Memory B cell (primary cell): ENCODE measurements around the gene EIF4E2.

Experiments
- ATAC-seq: fragments of 150-1000 bp; cut with Tn5 transposase; 2 replicates; pipeline ENCODE4 v1.10.0; 2021; ENCODE audit warnings: low read depth, mild to moderate bottlenecking, moderate library complexity
- DNase-seq, 2 donors: peaks; one replicate each; pipeline ENCODE4 v3.0.0; 2022; ENCODE audit warnings: low spot score in 2 of 2
- H3K27ac Mint-ChIP-seq: one replicate; pipeline ENCODE4 v1.8.0; 2022; ENCODE audit warnings: mild to moderate bottlenecking, moderate library complexity, mixed read lengths
- H3K27me3 Mint-ChIP-seq: one replicate; pipeline ENCODE4 v1.8.0; 2022; ENCODE audit warnings: mixed read lengths
- H3K36me3 Mint-ChIP-seq: one replicate; pipeline ENCODE4 v1.8.0; 2022; ENCODE audit warnings: mild to moderate bottlenecking, mixed read lengths
- H3K4me1 Mint-ChIP-seq: one replicate; pipeline ENCODE4 v1.8.0; 2022; ENCODE audit warnings: mixed read lengths
- H3K4me3 Mint-ChIP-seq: one replicate; pipeline ENCODE4 v1.8.0; 2022; ENCODE audit warnings: mild to moderate bottlenecking, moderate library complexity, mixed read lengths
- H3K9me3 Mint-ChIP-seq: one replicate; pipeline ENCODE4 v1.8.0; 2022; ENCODE audit warnings: mixed read lengths

The EIF4E2 gene

DNA sequence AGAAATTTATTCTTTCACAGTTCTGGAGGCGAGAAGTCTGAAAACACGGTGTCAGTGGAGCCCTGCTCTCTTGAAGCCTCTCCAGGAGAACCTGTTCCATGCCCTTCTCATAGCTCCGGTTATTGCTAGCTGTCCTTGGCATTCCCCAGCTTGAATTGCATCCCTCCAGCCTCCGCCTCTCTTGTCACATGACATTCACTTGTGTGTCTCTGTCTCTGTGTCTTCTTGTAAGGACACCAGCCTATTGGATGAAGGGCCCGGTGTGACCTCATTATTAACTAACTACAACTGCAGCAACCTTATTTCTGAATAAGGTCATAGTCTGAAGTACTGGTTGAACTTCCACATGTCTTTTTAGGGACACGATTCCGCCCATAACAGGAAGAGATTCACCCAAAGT, 34.9 kb upstream of the EIF4E2 start:
- Mint-ChIP-seq H3K27me3 (peaks cover 19% of the 10 kb centered on the region), H3K4me3 (no peak overlapping the region), H3K4me1 (no peaks in the 10 kb centered on the region), H3K9me3 (no peaks in the 10 kb centered on the region), H3K36me3 (no peaks in the 10 kb centered on the region), H3K27ac (no peak overlapping the region)
- no peak for ATAC-seq
- DNase-seq, result no peak

GRCh38 chr2:232516551-232516950, 33.9 kb upstream of the EIF4E2 start:
- Mint-ChIP-seq H3K27ac (no peak overlapping the region), H3K4me3 (no peak overlapping the region), H3K4me1 (peaks cover 2% of the 10 kb centered on the region), H3K9me3 (no peaks in the 10 kb centered on the region), H3K27me3 (peaks cover 23% of the 10 kb centered on the region), H3K36me3 (no peaks in the 10 kb centered on the region)
- DNase-seq (no peak), ATAC-seq (no peak)

DNA sequence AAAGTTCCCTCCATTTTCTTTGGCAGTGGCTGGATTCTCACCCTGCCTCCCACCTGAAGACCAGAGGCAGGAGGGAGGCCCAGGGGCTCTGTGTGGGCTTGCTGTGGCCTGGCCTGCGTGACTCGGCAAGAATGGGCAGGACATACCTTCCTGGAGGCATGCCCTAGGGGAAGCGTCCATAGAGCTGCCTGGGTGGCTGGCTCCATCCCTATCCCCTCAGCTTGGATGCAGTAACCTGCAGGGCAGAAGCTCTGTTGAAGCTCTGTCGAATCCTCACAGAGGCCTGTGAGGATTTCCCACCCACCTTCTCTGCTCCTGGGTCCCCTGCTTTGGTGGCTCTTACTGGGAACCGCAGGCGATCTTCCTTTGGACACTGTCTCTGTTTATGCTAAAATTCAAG, 31.6 kb upstream of the EIF4E2 start:
- H3K9me3 Mint-ChIP-seq, result no peaks in the 10 kb centered on the region
- no peak overlapping the region for H3K4me3 Mint-ChIP-seq
- peaks cover 21% of the 10 kb centered on the region for H3K27me3 Mint-ChIP-seq
- peaks cover 3% of the 10 kb centered on the region for H3K4me1 Mint-ChIP-seq
- no peak overlapping the region for H3K27ac Mint-ChIP-seq
- DNase-seq (no peak), ATAC-seq (no peak)
- no peaks in the 10 kb centered on the region for H3K36me3 Mint-ChIP-seq

- no peak for ATAC-seq
- Mint-ChIP-seq H3K27ac (no peak within 1 kb of the TSS), H3K36me3 (no peaks in the 10 kb centered on the region), H3K27me3 (peaks cover 28% of the 10 kb centered on the region), H3K4me3 (no peak within 1 kb of the TSS), H3K4me1 (peaks cover 8% of the 10 kb centered on the region), H3K9me3 (no peaks in the 10 kb centered on the region)
- no peak for DNase-seq
Measured at GRCh38 chr2:232519581-232520438, 30.7 kb upstream of the EIF4E2 start, which contains the start of gene PRSS56. Gene PRSS56 (plus strand): TSS chr2:232520388. CDS start chr2:232520599, 211 bp downstream.

GRCh38 chr2:232520489-232520888, 30.0 kb upstream of the EIF4E2 start:
- Mint-ChIP-seq H3K27me3 (peaks cover 28% of the 10 kb centered on the region), H3K9me3 (no peaks in the 10 kb centered on the region), H3K4me3 (no peak overlapping the region), H3K27ac (no peak overlapping the region), H3K36me3 (no peaks in the 10 kb centered on the region), H3K4me1 (peaks cover 8% of the 10 kb centered on the region)
- no peak for DNase-seq
- ATAC-seq, result no peak

DNA sequence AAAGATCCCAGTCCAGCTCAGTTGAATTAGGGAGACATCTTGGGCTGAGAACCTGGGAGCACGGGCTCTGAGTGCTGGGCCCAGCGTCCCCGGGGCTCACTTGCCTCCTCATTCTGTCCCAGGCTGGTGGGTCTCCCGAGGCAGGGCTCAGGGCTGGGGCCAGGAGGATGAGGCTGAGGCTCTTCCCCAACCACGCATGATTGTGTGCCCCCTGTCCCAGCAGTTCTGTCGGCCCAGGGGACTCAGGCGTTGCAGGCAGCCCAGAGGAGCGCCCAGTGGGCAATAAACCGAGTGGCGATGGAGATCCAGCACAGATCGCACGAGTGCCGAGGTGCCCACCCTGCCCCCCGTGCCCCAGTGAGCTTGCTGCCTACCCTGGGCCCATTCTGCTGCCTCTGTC, 29.4 kb upstream of the EIF4E2 start:
- H3K9me3 Mint-ChIP-seq, result no peaks in the 10 kb centered on the region
- H3K27ac Mint-ChIP-seq, result no peak overlapping the region
- H3K27me3 Mint-ChIP-seq, result peaks cover 28% of the 10 kb centered on the region
- peaks cover 8% of the 10 kb centered on the region for H3K4me1 Mint-ChIP-seq
- ATAC-seq (no peak), DNase-seq (no peak)
- H3K36me3 Mint-ChIP-seq, result no peaks in the 10 kb centered on the region
- no peak overlapping the region for H3K4me3 Mint-ChIP-seq

- Mint-ChIP-seq H3K4me3 (peak overlapping the region; percentile 43), H3K27me3 (peaks cover 32% of the 10 kb centered on the region), H3K4me1 (peaks cover 8% of the 10 kb centered on the region), H3K36me3 (no peaks in the 10 kb centered on the region), H3K9me3 (no peaks in the 10 kb centered on the region), H3K27ac (no peak overlapping the region)
- ATAC-seq, result peak; percentile 79
- DNase-seq, result peak; percentile 74 to 88
Measured at GRCh38 chr2:232521959-232522622, 28.4 kb upstream of the EIF4E2 start.

DNA sequence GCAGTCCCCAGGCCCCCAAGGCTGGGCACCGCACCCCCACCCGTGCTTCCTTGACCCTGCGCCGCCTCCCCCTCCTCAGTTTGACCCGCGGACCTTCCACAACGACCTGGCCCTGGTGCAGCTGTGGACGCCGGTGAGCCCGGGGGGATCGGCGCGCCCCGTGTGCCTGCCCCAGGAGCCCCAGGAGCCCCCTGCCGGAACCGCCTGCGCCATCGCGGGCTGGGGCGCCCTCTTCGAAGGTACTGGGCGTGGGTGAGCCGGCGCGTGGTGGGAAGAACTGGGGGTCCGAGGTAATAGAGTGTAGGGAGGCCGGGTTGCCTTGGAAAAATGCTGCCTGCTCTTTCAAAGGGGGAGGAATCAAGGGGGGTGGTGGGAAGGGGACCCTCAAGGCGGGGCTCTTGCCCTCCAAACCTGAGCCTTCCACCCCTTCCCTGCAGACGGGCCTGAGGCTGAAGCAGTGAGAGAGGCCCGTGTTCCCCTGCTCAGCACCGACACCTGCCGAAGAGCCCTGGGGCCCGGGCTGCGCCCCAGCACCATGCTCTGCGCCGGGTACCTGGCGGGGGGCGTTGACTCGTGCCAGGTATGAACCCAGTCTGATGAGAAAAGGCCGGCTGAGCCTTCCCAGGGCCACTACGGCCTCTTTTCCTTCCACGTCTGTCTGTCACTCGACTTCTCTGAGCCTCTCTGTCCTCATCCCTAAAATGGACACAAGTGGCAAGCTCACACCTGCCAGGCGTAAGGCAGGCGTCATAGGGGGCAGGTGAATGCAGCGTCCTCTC, 27.7 kb upstream of the EIF4E2 start:
- peak overlapping the region; percentile 50 for H3K4me3 Mint-ChIP-seq
- H3K4me1 Mint-ChIP-seq, result peaks cover 8% of the 10 kb centered on the region
- ATAC-seq (peak; percentile 22), DNase-seq (peak in 1 of 2 donors; percentile 27)
- no peaks in the 10 kb centered on the region for H3K36me3 Mint-ChIP-seq
- no peaks in the 10 kb centered on the region for H3K9me3 Mint-ChIP-seq
- H3K27me3 Mint-ChIP-seq, result peaks cover 35% of the 10 kb centered on the region
- H3K27ac Mint-ChIP-seq, result no peak overlapping the region

GRCh38 chr2:232523402-232523681, 27.1 kb upstream of the EIF4E2 start:
- H3K4me3 Mint-ChIP-seq, result peak overlapping the region; percentile 50
- no peak overlapping the region for H3K27ac Mint-ChIP-seq
- ATAC-seq (no peak), DNase-seq (no peak)
- H3K4me1 Mint-ChIP-seq, result peaks cover 8% of the 10 kb centered on the region
- no peaks in the 10 kb centered on the region for H3K36me3 Mint-ChIP-seq
- H3K9me3 Mint-ChIP-seq, result no peaks in the 10 kb centered on the region
- H3K27me3 Mint-ChIP-seq, result peaks cover 40% of the 10 kb centered on the region

DNA sequence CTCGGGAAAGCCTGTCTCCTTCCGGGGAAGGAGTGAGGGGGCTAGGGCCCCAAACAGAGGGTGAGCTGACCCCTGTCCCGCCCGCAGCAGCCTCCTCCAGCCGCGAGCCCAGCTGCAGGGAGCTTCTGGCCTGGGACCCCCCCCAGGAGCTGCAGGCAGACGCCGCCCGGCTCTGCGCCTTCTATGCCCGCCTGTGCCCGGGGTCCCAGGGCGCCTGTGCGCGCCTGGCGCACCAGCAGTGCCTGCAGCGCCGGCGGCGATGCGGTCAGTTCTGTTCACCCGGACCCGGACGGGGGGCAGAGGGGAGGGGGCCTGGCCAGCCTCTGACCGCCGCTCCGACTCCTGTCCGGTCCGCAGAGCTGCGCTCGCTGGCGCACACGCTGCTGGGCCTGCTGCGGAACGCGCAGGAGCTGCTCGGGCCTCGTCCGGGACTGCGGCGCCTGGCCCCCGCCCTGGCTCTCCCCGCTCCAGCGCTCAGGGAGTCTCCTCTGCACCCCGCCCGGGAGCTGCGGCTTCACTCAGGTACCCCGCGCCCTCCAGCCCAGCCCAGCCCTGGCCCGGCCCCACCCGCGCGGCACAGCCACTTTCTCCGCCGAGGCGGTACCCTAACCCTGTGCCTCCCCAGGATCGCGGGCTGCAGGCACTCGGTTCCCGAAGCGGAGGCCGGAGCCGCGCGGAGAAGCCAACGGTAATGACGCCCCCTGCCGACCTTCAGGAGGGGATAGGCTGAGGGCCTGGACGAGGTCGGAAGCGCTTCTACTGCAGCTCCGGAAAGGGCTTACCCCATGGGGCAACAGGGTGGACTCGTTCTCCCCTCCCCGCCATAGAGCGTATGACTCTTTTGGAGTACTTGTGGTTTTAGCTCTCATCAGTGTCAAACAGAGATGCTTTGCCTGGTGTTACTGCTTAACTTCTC, 26.5 kb upstream of the EIF4E2 start:
- Mint-ChIP-seq H3K27me3 (peaks cover 44% of the 10 kb centered on the region), H3K27ac (no peak overlapping the region), H3K36me3 (no peaks in the 10 kb centered on the region), H3K4me3 (peak overlapping the region; percentile 50), H3K9me3 (no peaks in the 10 kb centered on the region), H3K4me1 (peaks cover 8% of the 10 kb centered on the region)
- peak; percentile 18 for ATAC-seq
- DNase-seq, result peak in 1 of 2 donors; percentile 31

DNA sequence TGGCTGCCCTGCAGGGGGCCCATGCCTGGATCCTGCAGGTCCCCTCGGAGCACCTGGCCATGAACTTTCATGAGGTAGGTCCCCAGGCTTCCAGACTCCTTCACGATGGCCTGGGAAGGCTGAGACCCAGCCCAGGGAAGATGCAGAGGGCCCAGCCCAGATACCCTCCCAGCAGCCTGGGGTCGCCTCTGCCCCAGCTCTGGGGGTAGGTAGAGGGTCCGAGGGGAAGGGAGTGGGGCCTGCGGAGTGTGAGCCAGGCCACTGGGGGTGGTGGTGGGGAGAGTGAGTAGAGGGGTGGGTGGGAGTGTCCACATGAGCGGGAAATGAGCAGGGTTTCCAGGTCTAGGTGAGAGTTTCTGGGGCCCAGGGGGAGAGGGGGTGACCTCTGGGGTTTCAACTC, 25.7 kb upstream of the EIF4E2 start:
- no peak for ATAC-seq
- no peak for DNase-seq
- H3K4me3 Mint-ChIP-seq, result peak overlapping the region; percentile 29
- H3K4me1 Mint-ChIP-seq, result peaks cover 8% of the 10 kb centered on the region
- peaks cover 39% of the 10 kb centered on the region for H3K27me3 Mint-ChIP-seq
- no peaks in the 10 kb centered on the region for H3K36me3 Mint-ChIP-seq
- no peaks in the 10 kb centered on the region for H3K9me3 Mint-ChIP-seq
- H3K27ac Mint-ChIP-seq, result no peak overlapping the region

- H3K4me1 Mint-ChIP-seq, result peaks cover 8% of the 10 kb centered on the region
- H3K27me3 Mint-ChIP-seq, result peaks cover 40% of the 10 kb centered on the region
- no peak overlapping the region for H3K27ac Mint-ChIP-seq
- no peak for ATAC-seq
- H3K9me3 Mint-ChIP-seq, result no peaks in the 10 kb centered on the region
- no peak for DNase-seq
- no peak overlapping the region for H3K4me3 Mint-ChIP-seq
- no peaks in the 10 kb centered on the region for H3K36me3 Mint-ChIP-seq
Measured at GRCh38 chr2:232525199-232525598, 25.3 kb upstream of the EIF4E2 start.

- H3K27ac Mint-ChIP-seq, result no peak within 1 kb of the TSS
- H3K36me3 Mint-ChIP-seq, result no peaks in the 10 kb centered on the region
- peaks cover 40% of the 10 kb centered on the region for H3K27me3 Mint-ChIP-seq
- H3K9me3 Mint-ChIP-seq, result no peaks in the 10 kb centered on the region
- ATAC-seq (no peak), DNase-seq (no peak)
- H3K4me3 Mint-ChIP-seq, result no peak within 1 kb of the TSS
- peaks cover 8% of the 10 kb centered on the region for H3K4me1 Mint-ChIP-seq
Measured at GRCh38 chr2:232525791-232526371, 24.6 kb upstream of the EIF4E2 start, which contains the start of gene CHRND. Gene CHRND (plus strand): TSS chr2:232526160. CDS start chr2:232526216, 56 bp downstream.
